GM21423 (cell line): Measurements from ENCODE around the gene POGK.

ENCODE experiments used
- ATAC-seq: cut with Tn5 transposase; IDR thresholded peaks from one replicate; pipeline ENCODE4 v1.9.1; 2021; ENCODE audit warnings: mild to moderate bottlenecking, moderate library complexity; ENCODE audit not compliant: unreplicated experiment

The POGK gene

DNA sequence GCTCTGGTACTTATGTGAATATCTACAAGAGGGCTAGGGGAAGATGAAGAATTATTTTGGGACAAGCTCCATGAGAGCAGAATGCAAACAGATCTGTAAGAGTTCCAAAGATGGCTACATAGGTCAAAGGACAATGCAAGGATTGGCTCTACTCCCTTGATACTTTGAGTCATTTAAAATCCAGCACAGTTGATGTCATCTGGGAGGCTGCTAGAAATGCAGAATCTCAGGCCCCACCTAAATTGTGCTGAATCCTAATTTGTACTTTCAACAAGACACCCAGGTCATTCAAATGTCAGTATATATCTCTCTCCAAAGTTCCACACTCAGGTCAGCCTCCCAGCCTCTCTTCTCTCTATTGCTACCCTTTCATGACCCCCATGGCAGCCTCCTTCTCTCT is 60.5 kb downstream of the POGK start:
- ATAC-seq: no peak

DNA sequence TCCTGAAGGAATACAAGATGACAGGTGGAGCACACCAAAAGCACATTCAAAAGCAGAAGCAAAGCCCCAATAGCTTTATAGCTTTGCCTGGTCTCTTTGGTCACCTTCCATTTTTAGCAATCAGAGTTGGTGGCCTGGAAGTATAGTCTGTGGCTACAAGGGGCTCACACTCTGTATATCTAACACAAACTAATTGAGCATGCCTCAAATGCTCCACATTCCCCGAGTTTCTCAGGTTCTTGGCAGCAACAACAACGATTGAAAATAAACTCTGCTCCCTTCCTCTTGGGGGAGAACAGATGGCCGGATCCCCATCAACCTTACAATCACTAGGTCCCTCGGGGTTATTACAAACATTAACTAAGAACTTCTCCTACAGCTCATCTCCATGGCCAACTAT is 61.7 kb downstream of the POGK start:
- no peak for ATAC-seq

DNA sequence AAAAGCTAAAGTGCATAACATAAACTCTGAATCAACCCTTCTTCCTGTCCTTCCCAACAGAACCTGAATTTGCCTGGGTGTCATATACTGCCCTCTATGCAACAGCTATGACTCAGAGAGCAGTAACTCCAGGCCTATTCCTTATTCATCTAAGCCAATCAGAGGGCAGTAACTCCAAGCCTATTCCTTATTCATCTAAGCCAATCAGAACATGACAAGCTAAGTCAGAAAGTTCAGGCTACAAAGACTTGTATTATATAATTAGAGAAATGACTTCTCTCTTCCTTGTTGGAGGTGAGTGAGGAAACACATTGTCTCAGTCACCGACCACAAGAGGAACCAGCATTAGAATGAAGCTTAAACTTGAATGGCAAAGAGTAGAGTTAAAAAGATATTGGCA is 63.0 kb downstream of the POGK start:
- no peak for ATAC-seq

DNA sequence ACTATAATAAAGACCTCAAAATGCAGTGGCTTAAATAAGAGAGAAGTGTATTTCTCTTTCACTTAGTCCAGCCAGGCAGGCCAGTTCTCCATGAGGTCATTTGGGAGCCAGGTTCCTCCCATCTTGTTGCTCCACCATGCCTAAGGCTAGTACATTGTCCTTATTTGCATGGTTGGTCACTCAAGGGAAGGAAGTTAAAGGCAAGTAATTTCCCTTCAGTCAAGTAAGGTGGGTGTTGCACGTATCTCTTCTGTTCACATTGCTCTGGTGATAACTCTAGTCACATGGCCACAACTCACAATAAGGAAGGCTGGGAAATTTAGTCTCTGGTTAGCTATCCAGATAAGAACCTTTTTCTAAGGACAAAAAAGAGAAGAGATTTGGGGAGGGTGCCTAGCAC is 64.0 kb downstream of the POGK start:
- no peak for ATAC-seq

DNA sequence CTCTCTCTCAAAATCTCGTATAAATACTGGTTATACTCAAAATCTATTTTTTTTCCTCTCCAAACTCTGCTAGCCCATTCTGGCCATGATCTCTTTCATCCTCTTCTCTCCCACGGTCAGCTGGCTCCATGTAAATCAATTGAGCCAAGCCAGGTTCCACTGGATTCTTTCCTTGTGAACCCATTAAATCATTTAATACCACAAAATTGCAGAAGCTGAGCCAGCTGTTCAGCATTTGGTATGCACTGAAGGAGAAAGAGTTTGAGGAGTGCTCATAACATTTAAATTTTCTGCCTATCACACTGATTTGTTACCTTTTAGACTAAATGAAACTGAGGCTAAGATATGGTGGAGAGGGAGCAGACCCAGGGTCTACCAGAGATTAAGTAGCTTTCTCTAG is 65.9 kb downstream of the POGK start:
- no peak for ATAC-seq

DNA sequence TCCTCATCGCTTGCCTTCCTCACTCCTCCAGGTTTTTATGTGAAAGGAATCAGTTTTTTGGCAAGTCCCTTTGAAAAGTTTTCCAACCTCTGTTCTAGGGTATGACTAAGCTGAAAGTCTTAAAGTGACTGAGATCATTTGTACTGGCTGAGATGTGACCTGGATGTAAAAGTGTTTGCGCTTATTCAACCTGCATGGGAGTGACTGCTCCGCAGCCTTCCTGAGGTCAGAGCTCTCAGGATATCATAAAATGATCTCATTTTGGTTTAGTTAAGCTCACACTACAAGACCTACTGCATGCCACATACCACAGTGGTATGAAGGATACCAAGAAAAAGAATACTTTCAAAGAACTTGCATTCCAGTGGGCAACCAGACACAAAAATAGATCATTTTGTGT is 66.6 kb downstream of the POGK start:
- ATAC-seq: no peak
